ENCODE data around the gene UTP25. TPM values are rescaled to one million over a fixed set of nuclear protein-coding genes. Genes with fewer than 3 reads are reported as not detected.

UTP25 gene
- total RNA-seq, 1 experiment from 2014 or later = 12.7 TPM

DNA sequence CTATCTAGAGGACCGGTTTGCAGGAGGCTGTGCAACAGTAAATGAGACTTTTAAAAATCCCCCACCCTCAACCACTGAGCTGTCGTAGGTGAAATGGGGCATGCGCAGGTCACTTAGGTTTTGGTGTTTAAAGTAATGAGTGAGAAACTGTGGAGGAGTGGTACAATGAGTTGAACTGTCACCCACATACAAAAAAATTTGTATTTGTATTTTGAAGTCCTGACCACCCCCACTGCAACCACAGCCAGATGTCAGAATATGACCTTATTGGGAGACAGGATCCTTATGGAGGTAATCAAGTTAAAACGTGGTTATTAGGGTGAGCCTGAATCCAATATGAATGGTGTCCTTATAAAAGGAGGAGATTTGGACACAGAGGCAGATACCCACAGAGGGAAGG, 20.3 kb upstream of the UTP25 start (continued):
- TF ChIP-seq, protein P1, sequence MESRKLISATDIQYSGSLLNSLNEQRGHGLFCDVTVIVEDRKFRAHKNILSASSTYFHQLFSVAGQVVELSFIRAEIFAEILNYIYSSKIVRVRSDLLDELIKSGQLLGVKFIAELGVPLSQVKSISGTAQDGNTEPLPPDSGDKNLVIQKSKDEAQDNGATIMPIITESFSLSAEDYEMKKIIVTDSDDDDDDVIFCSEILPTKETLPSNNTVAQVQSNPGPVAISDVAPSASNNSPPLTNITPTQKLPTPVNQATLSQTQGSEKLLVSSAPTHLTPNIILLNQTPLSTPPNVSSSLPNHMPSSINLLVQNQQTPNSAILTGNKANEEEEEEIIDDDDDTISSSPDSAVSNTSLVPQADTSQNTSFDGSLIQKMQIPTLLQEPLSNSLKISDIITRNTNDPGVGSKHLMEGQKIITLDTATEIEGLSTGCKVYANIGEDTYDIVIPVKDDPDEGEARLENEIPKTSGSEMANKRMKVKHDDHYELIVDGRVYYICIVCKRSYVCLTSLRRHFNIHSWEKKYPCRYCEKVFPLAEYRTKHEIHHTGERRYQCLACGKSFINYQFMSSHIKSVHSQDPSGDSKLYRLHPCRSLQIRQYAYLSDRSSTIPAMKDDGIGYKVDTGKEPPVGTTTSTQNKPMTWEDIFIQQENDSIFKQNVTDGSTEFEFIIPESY (IDR thresholded peaks at IDR 0.05; ENCODE audit: extremely low read depth, insufficient replicate concordance, low read length) = no peak

DNA sequence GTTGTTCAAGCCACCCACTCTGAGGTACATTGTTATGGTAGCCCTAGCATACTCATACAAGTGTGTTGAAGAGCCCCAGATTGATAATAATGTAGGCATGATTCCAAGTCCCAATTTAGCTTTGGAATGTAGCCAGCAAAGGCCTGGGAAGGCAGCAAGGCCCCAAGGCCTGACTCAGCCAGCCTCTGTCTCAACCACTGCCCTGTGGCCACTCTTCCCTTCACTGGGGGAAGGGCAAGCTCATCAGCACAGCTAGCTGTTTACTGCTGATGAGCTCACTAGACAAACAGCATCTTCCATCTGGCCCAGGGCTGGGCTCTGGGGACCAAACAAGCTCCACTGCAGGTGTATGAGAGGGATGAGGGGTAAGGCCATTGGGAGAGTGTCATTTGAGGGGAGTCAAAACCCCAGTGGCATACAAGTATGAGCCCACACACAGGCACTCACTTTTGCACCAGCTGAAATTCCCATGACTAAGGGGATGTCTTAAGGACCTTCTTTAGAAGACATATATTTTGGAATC, 19.7 kb upstream of the UTP25 start:
- Histone ChIP-seq H3K9me3 (ENCODE audit: control insufficient read depth in 1 of 2, insufficient read depth in 1 of 2, low read depth in 1 of 2, low read length in 2 of 2) (no peaks in the 10 kb centered on the region), H2AFZ (ENCODE audit: low read depth, low read length, poor library complexity, severe bottlenecking) (no peak overlapping the region), H3K9ac (ENCODE audit: low read length) (no peak overlapping the region), H3K4me2 (ENCODE audit: low read length) (peak overlapping the region; percentile 98), H3K79me2 (ENCODE audit: insufficient read depth, low read length) (peaks cover 25% of the 10 kb centered on the region; the same call in 1 of the 2 replicates), H3K27ac (ENCODE audit: low read depth, low read length) (no peak overlapping the region), H3K9me2 (ENCODE audit: insufficient read depth) (no peaks in the 10 kb centered on the region), H3K27me3 (ENCODE audit: insufficient read depth, low read length) (no peaks in the 10 kb centered on the region), H4K20me1 (ENCODE audit: insufficient read depth) (no peaks in the 10 kb centered on the region), H3K36me3 (ENCODE audit: control insufficient read depth in 1 of 2, insufficient read depth in 2 of 2, low read length in 2 of 2) (no peaks in the 10 kb centered on the region), H3K4me3 (replicated peaks in 1 of 2; ENCODE audit: low read depth in 1 of 2, low read length in 2 of 2) (no peak overlapping the region), H3K4me1 (ENCODE audit: control insufficient read depth in 1 of 2, insufficient read depth in 2 of 2, low read length in 2 of 2) (peaks cover 11 to 38% of the 10 kb centered on the region in 2 experiments)
- ChIA-PET RAD21 (ENCODE audit: low non-redundant PET in 1 of 2, low total read pairs in 2 of 2, uncharacterized antibody in 2 of 2, unreplicated experiment in 2 of 2) (no interaction called here), POLR2A (interaction anchor here (1.4 kb wide), 1 partner anchor 24 kb away, joined by 5 read pairs; the partner anchor contains the start of gene C1orf74), CTCF (interaction anchor here (1.3 to 1.6 kb wide), 3 partner anchors 9 to 19 kb away, joined by 4 to 13 read pairs (median 5); partner anchors contain the start of gene UTP25)
- intact Hi-C loops (cut with micrococcal nuclease) = no loop called here
- DNase-seq (ENCODE audit: low read depth, low spot score) (no peak), ATAC-seq (no peak)
- TF ChIP-seq POLR2AphosphoS5 (IDR thresholded peaks at IDR 0.05; ENCODE audit: low read depth, low read length) = peak; percentile 31; the same call in 1 of the 2 replicates
- no peak for TF ChIP-seq TCF7L2 (IDR thresholded peaks at IDR 0.05; ENCODE audit: borderline replicate concordance, extremely low read depth, insufficient read depth, insufficient read length)
- peak; percentile 17; the same call in 1 of the 2 replicates for TF ChIP-seq RAD21 (IDR thresholded peaks at IDR 0.05; ENCODE audit: low read depth)
- TF ChIP-seq SP1 (IDR thresholded peaks at IDR 0.05; ENCODE audit: low read depth) = peak; percentile 46; the same call in 1 of the 2 replicates
- TF ChIP-seq, protein P2, sequence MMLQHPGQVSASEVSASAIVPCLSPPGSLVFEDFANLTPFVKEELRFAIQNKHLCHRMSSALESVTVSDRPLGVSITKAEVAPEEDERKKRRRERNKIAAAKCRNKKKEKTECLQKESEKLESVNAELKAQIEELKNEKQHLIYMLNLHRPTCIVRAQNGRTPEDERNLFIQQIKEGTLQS (IDR thresholded peaks at IDR 0.05) = no peak
- TF ChIP-seq, protein P3, sequence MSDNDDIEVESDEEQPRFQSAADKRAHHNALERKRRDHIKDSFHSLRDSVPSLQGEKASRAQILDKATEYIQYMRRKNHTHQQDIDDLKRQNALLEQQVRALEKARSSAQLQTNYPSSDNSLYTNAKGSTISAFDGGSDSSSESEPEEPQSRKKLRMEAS (IDR thresholded peaks at IDR 0.05) = 0 out of 2 replicates have a peak, but pooled peaks have one; percentile 21
- peak; percentile 76; the same call in 1 of the 2 replicates for TF ChIP-seq CBX3 (IDR thresholded peaks at IDR 0.05; ENCODE audit: low read depth)
- TF ChIP-seq JUND (IDR thresholded peaks at IDR 0.05) = peak; percentile 31
- BruUV-seq (replicated peaks) = no TSS peak
